ENCODE measurements around the gene KIAA1614.

KIAA1614 gene

DNA sequence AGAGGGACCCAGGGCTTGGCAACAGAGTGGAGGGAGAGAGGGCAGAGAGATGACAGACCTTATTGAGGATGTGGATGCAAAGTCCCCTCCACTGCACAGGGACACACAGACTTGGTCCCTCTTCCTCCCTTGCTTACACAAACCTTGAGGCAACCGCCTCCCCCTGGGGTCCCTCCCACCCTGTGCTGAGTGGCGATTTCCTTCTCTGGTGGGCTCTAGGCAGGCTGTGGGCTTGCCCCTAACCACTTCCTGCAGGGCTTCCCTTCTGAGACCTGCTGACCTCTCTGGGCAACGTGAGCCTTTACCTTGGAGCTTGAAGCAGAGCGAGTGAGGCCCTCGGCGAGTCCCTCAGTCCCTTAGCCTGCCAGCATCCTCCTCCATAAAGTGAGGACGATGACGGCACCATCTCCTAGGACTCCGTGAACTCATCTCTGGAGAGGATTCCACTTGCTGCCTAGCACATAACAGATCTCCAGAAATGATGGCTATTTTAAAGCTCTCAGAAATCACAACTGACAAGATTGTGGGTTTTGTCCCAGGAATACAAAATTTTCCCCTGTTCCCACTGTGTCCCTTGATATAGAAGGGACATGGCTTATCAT lies 25.0 kb downstream of the KIAA1614 start:
- H3K36me3 ChIP-seq (ENCODE audit: insufficient read depth, low read length): no peaks in the 10 kb centered on the region
- no peaks in the 10 kb centered on the region for H3K9me3 ChIP-seq (ENCODE audit: control insufficient read depth, insufficient read depth, low read length)
- H3K4me1 ChIP-seq (ENCODE audit: insufficient read depth, low read length): no peaks in the 10 kb centered on the region; the same call in 1 of the 2 replicates
- H3K9ac ChIP-seq (ENCODE audit: low read depth, low read length): no peak overlapping the region

DNA sequence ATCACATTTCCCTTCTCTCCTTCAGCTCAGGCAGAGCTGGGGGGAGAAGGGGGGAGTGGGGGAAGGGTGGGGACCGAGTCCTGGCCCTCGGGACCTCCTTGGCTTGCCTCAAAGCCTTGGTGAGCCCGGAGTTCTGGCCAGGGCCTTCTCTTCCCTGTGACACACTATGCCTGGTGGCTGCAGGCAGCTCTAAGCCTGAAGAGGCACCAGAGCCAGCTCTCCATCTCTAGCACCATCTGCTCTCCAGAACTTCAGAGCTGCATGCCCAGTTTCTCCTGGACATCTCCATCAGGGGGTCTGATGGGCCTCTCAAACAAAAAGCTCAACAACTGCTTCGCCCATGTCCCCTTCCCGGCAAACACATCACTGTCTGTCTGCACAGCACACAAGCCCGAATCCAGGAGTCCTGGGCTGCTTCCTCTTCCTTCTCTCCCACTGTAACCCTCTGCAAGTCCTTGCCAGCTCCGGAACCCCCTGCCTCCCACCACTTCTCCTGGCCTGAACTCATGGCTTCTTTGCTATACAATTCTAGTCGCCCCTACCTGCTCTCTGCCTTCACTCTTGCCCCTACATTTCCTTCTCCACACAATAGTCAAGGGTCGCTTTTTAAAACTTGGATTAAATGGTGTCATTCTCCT lies 26.5 kb downstream of the KIAA1614 start:
- Histone ChIP-seq H3K4me1 (ENCODE audit: insufficient read depth, low read length) (no peaks in the 10 kb centered on the region; the same call in 1 of the 2 replicates), H3K9ac (ENCODE audit: low read depth, low read length) (no peak overlapping the region), H3K9me3 (ENCODE audit: control insufficient read depth, insufficient read depth, low read length) (no peaks in the 10 kb centered on the region), H3K36me3 (ENCODE audit: insufficient read depth, low read length) (no peaks in the 10 kb centered on the region)

DNA sequence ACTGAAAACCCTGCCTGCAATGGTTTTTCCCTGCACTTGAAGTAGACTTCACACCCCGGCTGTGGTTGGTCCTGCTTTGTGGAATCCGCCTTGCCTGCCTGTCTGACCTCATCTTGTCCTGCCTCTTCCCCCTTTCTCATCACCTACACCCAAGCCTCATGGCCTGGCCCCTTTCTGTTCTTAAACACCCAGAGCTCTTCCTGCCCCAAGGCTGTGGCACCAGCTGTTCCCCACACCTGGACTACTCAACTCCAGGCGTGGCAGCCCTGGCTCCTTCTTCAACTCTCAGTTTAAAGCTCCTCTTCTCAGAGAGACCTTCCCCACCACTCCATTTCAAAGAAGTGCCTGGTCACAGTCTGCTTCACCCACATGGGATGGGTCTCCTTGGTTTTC lies 27.0 kb downstream of the KIAA1614 start:
- Histone ChIP-seq H3K9ac (ENCODE audit: low read depth, low read length) (no peak overlapping the region), H3K4me1 (ENCODE audit: insufficient read depth, low read length) (no peaks in the 10 kb centered on the region; the same call in 1 of the 2 replicates), H3K36me3 (ENCODE audit: insufficient read depth, low read length) (no peaks in the 10 kb centered on the region), H3K9me3 (ENCODE audit: control insufficient read depth, insufficient read depth, low read length) (no peaks in the 10 kb centered on the region)

DNA sequence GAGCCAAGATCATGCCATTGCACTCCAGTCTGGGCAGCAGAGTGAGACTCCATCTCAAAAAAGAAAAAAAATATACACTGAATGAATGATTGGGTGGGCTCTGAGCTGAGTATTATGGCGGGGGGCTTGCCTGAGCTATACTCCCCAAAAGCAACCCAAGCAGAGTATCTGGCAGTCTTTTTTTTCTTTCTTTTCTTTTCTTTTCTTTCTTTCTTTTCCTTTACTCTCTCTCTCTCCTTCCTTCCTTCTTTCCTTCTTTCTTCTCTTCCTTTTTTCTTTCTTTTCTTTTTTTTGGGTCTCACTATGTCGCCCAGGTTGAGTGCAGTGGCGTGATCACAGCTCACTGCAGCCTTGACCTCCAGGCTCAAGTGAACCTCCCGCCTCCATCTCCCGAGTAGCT lies 27.7 kb downstream of the KIAA1614 start:
- Histone ChIP-seq H3K36me3 (ENCODE audit: insufficient read depth, low read length) (no peaks in the 10 kb centered on the region), H3K4me1 (ENCODE audit: insufficient read depth, low read length) (no peaks in the 10 kb centered on the region; the same call in 1 of the 2 replicates), H3K9ac (ENCODE audit: low read depth, low read length) (no peak overlapping the region), H3K9me3 (ENCODE audit: control insufficient read depth, insufficient read depth, low read length) (no peaks in the 10 kb centered on the region)

DNA sequence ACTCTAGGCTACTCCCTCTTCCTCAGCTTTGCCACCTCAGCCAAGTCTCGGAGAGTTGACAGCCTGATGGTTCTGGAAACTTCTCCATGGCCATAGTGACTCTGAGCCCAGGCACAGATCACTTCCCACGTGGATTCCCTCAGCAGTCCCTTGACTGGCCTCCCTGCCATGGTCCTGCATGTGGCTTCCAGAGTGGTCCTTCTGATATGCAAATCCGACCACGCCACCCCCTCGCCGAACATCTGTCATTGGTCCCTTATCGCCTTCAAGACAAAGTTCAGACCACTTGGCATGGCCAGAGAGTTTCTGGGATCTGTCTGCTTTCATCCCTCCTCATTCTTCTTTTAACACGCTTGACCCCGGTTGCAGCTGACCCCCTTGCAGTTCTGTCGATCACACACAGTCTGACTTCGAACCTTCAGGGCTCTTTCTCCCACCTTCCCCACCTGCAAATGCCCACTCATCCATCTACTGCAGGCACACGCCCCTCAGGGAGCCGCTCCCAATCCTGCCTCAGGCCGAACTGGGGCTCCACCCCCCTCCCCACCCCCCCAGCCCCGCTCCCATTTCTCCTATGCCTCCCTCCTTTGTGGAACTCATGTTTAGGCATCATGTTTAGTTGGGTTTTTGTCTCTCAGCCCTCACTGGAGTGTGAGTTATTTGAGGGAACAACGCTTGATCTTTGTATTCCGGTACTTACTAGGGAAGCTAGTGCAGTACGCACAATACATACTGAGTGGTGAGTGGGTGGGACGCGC lies 29.0 kb downstream of the KIAA1614 start:
- no peaks in the 10 kb centered on the region; the same call in 1 of the 2 replicates for H3K4me1 ChIP-seq (ENCODE audit: insufficient read depth, low read length)

DNA sequence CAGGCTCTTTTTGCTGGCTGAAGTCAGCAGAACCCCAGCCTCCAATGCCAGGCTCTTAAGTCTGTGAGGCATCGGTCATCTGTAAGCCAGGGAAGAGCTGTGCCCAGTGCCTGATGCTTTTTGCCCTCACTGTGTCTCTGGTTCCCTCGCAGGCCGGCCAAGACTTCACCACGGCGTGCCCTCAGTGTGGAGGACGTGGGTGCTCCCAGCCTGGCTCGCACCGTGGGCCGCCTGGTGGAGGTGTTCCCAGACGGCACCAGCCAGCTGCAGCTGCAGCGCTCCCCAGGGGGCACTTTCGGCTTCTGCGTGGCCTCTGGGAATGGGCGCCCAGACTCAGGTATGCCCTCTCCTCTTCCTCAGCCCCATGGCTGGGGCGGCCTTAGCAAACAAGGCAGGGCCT lies 32.5 kb downstream of the KIAA1614 start:
- Histone ChIP-seq H3K9ac (ENCODE audit: low read depth, low read length) (no peak overlapping the region), H3K4me1 (ENCODE audit: insufficient read depth, low read length) (no peaks in the 10 kb centered on the region; the same call in 1 of the 2 replicates), H3K9me3 (ENCODE audit: control insufficient read depth, insufficient read depth, low read length) (no peaks in the 10 kb centered on the region), H3K36me3 (ENCODE audit: insufficient read depth, low read length) (no peaks in the 10 kb centered on the region)

More for the DNA sequence above, 29.0 kb downstream of the KIAA1614 start:
- no peaks in the 10 kb centered on the region for H3K9me3 ChIP-seq (ENCODE audit: control insufficient read depth, insufficient read depth, low read length)
- no peak overlapping the region for H3K9ac ChIP-seq (ENCODE audit: low read depth, low read length)
- H3K36me3 ChIP-seq (ENCODE audit: insufficient read depth, low read length): no peaks in the 10 kb centered on the region

DNA sequence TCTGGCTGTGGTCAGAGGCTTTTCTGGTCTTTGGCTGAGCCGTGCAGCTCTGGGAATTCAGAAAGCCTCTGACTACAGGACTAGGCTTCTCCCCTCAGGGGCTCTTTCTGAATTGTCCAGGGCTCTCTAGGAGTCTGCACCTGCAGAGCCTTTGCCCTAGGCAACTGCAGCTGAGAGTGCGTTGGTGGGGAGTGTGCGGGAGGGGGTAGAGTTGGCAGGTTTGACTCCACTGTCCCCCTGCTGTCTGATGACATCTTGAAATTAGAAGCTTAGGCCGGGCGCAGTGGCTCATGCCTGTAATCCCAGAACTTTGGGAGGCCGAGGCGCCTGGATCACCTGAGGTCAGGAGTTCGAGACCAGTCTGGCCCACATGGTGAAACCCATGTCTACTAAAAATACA lies 32.9 kb downstream of the KIAA1614 start:
- Histone ChIP-seq H3K4me1 (ENCODE audit: insufficient read depth, low read length) (no peaks in the 10 kb centered on the region; the same call in 1 of the 2 replicates), H3K36me3 (ENCODE audit: insufficient read depth, low read length) (no peaks in the 10 kb centered on the region), H3K9ac (ENCODE audit: low read depth, low read length) (no peak overlapping the region), H3K9me3 (ENCODE audit: control insufficient read depth, insufficient read depth, low read length) (no peaks in the 10 kb centered on the region)

DNA sequence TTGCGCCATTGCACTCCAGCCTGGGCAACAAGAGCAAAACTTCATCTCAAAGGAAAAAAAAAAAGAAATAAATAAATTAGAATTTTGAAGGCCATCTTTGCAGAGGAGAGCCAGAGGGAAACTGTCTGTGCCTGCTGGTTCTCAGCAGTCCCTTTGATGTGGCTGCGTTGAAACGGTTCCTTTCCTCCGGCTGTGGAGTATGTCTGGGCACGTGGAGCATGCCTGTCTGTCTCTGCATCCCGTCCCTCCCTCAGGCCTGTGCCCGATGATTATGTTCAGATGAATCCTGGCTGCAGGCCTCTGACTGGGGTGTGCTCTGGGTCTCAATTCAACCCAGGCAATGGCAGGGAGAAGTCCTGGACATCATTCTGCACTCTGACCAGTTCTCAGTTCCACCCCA lies 33.4 kb downstream of the KIAA1614 start:
- Histone ChIP-seq H3K4me1 (ENCODE audit: insufficient read depth, low read length) (no peaks in the 10 kb centered on the region; the same call in 1 of the 2 replicates), H3K9ac (ENCODE audit: low read depth, low read length) (no peak overlapping the region), H3K9me3 (ENCODE audit: control insufficient read depth, insufficient read depth, low read length) (no peaks in the 10 kb centered on the region), H3K36me3 (ENCODE audit: insufficient read depth, low read length) (no peaks in the 10 kb centered on the region)

DNA sequence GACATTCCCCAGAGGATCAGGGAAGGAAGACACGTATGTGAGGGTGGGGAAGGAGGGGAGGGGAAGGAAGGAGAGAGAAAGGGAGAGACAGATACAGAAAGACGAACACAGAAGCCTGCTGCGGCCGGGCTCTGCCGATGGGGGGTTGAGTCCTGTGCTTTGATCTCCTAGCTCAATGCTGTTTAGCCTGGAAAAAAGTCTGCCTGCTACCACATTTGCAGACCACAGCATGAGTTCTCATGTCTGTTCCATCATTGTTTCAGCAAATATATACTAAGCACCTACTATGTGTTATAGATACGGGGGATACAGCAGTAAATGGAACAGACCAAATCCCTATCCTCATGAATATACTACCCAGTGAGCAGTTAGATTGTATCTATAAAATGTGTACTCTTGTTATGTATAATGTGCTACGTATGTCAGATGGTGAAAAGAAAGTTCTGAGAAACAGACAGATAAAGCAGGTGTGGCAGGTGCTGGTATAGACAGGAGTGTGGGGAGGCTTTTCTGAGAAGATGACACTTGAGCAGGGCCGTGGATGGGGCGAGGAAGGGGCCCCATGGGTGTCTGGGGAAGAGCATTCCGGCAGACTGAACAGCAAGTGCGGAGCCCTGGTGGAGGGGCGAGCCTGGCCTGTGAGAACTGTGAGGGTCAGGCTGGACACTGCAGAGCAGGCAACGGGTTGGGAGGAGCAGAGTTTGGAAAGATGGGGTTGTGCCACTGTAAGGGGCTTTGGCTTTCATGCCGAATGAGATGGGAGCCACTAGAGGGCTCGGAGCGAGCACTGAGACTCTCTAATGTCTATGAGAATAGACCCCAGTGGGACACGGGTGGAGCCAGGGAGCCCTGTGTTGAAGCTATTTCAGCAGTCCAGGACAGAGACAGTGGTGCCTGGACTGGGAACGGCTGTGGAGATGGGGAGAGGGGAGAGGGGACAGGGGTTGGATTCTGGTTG lies 34.1 kb downstream of the KIAA1614 start:
- no peaks in the 10 kb centered on the region for H3K9me3 ChIP-seq (ENCODE audit: control insufficient read depth, insufficient read depth, low read length)
- H3K36me3 ChIP-seq (ENCODE audit: insufficient read depth, low read length): no peaks in the 10 kb centered on the region

DNA sequence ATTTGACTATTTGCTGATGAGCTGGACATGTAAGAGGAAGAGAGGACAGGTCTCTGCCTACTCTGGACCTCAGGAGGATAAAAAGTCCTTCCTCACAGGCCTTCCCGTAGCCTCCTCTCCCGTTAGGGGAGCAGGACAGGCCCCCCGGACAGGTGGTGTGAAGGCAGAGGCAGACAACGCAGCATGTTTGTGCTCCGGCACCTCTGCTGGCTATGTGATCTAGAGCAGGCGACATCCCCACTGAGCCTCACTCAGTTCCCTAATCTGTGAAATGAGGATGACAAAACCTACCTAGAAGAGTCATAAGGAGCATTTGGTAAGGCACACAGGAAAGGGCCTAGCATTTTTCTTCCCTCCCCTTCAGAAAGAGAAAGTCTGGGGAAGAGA lies 34.8 kb downstream of the KIAA1614 start:
- peaks cover 4% of the 10 kb centered on the region; the same call in 1 of the 2 replicates for H3K4me1 ChIP-seq (ENCODE audit: insufficient read depth, low read length)
- H3K9me3 ChIP-seq (ENCODE audit: control insufficient read depth, insufficient read depth, low read length): no peaks in the 10 kb centered on the region
- no peaks in the 10 kb centered on the region for H3K36me3 ChIP-seq (ENCODE audit: insufficient read depth, low read length)
- H3K9ac ChIP-seq (ENCODE audit: low read depth, low read length): no peak overlapping the region

More for the DNA sequence above, 34.1 kb downstream of the KIAA1614 start:
- H3K9ac ChIP-seq (ENCODE audit: low read depth, low read length): no peak overlapping the region
- no peaks in the 10 kb centered on the region; the same call in 1 of the 2 replicates for H3K4me1 ChIP-seq (ENCODE audit: insufficient read depth, low read length)

DNA sequence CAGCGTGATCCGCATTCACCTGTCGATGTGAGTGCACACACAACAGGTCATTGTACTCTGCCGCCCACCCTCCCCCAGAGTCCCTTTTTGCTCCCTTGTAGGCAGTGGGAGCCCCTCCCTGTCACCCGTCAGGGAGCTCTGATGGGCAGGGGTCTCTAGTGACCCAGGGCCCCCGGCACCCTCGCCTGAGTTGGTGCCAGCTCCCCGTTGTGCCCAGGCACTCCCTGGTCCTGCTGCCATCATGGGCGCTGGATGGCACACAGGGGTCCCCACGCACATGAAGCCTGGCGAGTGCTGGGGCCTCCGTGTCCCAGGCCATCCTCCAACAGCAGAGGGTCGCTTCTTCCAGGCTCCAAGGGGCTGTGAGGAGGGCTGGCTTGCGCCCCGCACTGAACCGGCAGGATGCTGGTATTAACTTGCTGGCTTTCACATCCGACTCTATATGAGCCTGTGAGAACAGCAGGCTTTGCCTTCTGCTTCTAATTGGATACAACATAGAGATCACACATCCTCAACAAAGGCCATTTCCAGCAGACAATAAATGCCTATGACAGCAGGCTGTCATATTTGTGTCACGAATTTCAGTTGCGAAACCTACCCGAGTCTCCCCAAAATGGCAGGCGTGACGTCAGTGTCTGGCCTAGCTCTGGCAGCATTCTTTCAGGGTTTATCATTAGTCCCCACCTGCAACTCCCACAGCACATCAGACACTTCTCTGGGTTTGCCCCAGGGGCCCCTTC lies 35.4 kb downstream of the KIAA1614 start:
- H3K4me1 ChIP-seq (ENCODE audit: insufficient read depth, low read length): peaks cover 8% of the 10 kb centered on the region; the same call in 1 of the 2 replicates
- no peaks in the 10 kb centered on the region for H3K36me3 ChIP-seq (ENCODE audit: insufficient read depth, low read length)
- H3K9ac ChIP-seq (ENCODE audit: low read depth, low read length): no peak overlapping the region
- H3K9me3 ChIP-seq (ENCODE audit: control insufficient read depth, insufficient read depth, low read length): no peaks in the 10 kb centered on the region

DNA sequence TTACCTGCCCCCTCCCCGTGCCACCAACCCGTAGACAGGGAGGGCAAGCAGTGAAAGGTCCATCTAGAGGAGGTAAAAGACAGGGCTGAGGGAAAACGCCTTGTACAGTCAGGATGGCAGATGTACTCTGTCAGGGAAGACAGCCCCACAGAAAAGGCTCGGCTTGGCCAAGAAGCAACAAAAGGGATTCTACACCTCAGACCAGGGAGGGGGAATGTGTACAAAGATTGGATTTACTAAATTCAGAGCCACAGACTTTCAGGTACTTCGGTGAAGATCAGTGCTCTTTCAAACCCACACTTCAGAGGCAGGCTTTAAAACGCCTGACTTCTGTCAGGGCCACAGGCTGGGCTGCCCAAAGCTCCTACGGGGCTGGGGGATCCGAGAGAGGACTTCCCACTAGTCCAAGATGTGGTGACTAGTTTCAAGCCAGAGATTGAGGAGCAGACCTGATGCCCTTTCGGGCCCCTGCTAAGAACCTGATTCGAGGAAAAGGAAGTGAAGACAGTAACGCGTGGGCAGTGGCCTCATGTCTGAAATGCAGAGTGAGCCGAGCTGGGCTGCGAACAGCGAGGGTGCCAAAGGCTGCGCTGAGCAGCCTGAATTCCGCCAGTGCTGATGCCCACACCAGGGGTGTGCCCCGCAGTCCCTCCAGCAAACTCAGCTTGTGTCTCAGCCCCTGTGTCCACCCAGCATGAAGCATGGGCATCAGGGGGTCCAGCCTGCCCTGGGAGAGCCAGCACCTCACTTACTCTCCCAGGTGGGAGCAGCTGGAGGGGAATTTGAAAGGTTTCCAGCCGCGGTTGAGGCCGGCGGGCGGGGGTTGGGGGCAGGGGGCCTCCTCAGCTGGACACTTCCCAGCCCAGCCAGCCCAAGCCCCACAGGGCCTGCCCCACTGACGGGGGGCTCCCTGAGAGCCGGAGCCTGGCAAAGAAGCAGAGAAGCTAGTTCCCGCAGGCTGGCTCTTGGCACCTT lies 36.2 kb downstream of the KIAA1614 start:
- Histone ChIP-seq H3K4me1 (ENCODE audit: insufficient read depth, low read length) (peaks cover 8% of the 10 kb centered on the region; the same call in 1 of the 2 replicates), H3K9ac (ENCODE audit: low read depth, low read length) (no peak overlapping the region), H3K36me3 (ENCODE audit: insufficient read depth, low read length) (no peaks in the 10 kb centered on the region), H3K9me3 (ENCODE audit: control insufficient read depth, insufficient read depth, low read length) (no peaks in the 10 kb centered on the region)

Measured in ES-I3 (cell line).